Measurements from ENCODE around the gene KATNIP. TPM values are rescaled to one million over a fixed set of nuclear protein-coding genes. Genes with fewer than 3 reads are reported as not detected.
A peak's percentile ranks its signal among the peaks of the same experiment; 100 is the strongest.

Gene KATNIP
- total RNA-seq, 1 experiment from 2014 or later, result 13.0 TPM

DNA sequence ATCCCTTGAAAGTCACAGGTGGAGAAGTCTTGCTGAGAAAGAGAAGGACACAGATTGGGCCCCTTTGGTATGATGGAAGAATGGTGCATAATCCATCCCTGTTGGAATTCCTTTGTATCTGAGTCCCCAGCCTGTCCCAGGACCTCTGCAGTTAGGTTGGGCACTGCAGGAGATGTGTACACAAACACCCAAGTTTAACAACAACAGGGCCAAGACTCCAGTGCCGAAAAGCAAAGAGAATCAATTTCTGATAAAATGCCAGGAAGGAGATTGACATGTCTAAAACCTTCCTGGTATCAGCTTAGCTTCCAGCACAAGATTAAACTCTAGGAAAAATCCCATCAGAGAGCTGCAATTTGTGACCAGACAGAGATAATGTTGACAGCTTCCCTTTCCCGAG is 32.9 kb downstream of the KATNIP start:
- DNase-seq (ENCODE audit: low read depth), result no peak

DNA sequence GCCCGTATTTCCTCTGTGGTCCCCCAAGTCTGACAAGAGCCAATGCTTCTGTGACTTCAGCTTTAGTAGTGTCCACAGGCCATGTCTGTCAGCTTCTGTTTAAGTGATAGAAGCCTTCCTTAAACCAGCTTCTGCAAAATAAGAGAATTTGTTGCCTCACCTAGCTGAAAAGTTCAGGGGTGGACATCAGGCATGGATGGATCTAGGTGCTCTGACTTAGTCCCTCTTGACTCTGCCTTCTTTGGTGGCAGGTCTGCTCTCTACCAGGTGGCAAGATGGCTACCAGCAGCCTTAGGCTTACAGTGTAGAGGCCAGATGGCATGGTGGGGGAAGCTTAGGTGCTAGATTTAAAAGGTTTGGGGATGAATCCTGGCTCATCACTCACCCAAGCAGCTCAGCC is 33.7 kb downstream of the KATNIP start:
- DNase-seq (ENCODE audit: low read depth), result no peak

DNA sequence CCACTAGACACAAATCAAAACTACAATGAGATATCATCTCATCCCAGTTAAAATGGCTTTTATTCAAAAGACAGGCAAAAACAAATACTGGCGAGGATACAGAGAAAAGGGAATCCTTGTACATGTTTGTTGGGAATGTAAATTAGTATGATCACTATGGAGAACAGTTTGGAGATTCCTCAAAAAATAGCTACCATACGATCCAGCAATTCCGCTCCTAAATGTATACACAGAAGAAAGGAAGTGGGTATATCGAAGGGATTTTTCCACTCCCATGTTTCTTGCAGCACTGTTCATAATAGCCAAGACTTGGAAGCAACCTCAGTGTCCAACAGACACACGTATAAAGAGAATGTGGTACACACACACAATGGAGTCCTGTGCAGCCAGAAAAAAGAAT is 35.3 kb downstream of the KATNIP start:
- DNase-seq (ENCODE audit: low read depth), result no peak

DNA sequence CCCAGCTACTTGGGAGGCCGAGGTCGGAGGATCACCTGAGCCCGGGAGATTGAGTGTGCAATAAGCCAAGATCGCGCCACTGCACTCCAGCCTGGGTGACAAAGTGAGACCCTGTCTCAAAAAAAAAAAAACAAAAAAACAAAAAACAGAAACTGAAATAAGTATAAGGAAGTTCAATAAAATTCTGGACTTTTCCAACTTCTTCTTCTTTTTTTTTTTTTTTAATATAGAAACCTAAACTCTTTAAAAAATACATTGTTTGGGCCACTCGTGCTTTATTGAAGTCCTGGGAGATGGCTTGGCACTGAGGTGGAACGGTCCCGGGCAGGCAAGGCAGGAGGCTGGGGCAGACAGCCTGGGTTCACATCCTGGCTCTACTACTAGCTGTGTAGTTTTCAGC is 36.8 kb downstream of the KATNIP start:
- DNase-seq (ENCODE audit: low read depth), result no peak

DNA sequence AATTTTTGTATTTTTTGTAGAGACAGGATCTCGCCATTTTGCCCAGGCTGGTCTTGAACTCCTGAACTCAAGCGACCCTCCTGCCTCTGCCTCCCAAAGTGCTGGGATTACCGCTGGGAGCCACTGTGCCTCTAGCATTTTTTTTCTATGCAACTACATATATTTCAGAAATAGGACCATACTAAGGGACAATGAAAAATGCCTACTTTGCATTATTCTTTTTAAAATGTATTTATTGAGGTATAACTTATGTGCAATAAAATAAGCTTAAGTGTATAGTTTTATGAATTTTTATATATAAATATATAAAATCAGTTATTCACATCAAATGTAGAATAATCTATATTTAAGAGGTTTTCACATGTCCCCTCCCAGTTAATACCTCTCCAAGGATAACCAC is 38.1 kb downstream of the KATNIP start:
- DNase-seq (ENCODE audit: low read depth), result no peak

DNA sequence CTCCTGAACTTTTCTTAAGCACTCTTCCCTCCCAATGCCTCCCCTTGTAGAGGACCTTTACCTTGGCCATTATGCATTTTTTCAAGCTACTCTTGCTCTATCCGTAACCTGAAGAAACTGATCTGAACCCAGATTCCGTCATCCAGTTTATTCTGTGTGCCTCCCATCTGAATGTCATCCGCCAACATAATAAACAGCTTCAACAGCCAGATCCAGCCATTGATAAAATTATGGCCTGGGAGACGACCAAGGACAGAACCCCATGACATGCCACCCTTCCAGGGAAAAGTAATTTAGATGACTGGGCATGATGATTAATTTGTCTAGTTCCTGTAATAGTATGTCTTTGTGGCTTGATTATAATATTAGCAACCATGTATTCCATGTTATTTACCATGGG is 41.9 kb downstream of the KATNIP start:
- no peak for DNase-seq (ENCODE audit: low read depth)

DNA sequence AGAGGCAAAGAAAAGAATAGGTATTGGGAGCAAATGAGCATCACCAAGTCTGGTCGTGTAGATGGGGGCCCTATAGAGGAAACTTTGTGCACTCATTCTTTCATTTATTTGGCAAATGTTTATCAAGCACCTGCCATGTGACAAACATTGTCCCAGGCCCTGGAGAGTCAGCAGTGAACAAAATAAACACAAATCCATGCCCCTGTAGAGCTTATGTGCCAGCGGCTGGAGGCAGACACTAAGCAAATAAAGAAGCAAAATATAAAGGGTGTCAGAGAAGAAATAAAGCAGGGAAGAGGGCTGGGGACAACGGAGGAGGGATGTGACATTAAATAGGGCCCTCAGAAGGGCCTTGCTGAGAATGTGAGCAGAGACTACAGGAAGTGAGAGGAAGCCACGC is 45.5 kb downstream of the KATNIP start:
- no peak for DNase-seq (ENCODE audit: low read depth)

DNA sequence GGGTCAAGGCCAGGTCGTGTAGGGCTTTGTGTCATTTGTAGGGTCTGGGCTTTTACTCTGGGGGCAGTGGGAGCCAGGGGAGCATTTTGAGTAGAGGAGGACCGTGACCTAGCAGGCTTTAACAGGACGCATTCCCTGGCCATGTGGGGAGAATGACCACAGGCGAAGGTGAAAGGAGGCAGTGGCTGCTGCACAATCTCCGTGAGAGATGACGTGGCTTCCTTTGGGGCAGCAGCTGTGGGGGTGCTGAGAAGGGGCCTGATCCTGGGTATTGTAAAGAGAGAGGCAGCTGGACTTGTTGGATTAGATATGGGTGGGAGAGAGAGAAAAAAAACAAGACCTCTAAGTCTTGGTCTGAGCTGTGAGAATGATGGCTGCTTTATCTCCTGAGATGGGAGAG is 46.0 kb downstream of the KATNIP start:
- peak; percentile 22 for DNase-seq (ENCODE audit: low read depth)

DNA sequence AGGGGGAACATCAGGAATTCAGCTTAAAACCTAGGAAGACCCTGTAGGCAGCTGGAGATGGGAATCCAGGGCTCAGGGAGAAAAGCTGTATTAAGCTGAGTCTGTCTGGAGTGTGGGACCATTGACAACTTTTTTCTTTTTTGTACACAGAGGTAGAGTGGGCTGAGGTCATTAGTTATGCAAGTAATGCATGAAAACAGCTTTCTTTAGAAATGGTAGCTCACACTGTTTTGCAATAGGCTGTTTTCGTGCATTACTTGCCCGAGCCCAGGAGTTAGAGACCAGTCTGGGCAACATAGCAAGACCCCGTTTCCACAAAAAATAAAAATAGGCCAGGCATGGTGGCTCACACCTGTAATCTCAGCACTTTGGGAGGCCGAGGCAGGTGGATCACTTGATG is 46.5 kb downstream of the KATNIP start:
- no peak for DNase-seq (ENCODE audit: low read depth)

DNA sequence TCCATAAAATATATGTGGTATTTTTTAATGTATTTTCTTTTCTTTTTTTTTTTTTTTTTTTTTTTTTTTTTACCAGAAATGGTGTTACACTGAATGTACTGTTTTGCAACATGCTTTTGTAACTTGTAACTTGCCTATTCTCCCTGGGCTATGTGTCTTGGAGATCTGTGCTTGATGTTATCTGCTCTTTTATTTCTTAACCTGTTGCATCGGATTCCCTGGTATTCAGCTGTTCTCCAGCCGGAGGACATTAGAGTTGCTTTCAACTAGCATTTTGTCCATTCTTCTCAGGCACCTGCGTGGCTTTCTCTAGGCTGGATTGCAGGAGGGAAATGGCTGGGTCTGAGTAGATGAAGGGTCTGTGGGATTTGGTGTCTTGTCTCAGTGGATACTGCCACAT is 47.4 kb downstream of the KATNIP start:
- no peak for DNase-seq (ENCODE audit: low read depth)

DNA sequence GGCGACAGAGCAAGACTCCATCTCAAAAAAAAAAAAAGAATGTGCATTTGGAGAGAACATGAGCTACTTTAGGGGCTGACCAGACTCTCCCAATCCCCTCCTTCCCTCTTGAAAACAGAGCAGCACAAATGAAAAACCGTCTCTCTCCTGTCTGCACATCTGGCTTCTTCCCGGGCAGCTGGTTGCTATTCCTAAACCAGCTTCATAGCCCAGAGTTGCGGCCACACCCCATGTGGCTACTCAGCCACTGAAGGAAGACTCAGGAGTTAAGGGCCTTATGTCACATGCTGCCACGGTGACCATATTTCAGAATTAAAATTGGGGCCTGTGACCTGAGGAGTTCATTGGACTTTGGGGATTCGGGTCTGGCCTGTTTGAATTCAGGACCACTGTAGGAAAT is 48.3 kb downstream of the KATNIP start:
- DNase-seq (ENCODE audit: low read depth), result no peak

DNA sequence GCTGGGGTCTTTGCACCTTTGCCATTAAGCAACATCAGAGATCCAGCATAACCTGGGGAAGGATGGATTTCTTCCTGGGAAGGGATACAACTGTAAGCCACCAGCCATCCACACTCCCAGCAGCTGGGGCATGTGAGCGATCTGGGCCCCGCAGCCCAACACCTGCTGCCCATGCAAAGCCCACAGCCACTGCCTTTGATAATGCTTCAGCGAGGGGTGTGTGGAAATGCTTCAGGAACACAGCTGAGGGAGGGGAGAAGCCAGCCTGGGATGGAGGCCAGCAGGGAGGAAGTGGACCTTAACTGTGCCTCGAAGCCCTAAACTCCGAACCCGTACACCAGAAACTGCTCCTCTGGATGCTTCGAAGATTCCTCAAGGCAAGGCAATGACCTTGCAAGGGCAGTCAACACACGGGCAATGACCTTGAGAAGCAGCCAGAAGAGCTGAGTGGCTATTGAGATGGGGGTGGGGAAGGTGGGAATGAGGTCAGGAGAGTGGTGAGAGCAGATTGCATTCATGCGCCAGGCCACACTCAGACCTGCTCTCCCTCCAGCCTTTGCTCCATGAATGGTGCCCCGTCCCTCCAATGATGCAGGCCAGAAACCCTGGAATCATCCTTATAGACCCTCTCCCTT is 49.1 kb downstream of the KATNIP start:
- no peak for DNase-seq (ENCODE audit: low read depth)

DNA sequence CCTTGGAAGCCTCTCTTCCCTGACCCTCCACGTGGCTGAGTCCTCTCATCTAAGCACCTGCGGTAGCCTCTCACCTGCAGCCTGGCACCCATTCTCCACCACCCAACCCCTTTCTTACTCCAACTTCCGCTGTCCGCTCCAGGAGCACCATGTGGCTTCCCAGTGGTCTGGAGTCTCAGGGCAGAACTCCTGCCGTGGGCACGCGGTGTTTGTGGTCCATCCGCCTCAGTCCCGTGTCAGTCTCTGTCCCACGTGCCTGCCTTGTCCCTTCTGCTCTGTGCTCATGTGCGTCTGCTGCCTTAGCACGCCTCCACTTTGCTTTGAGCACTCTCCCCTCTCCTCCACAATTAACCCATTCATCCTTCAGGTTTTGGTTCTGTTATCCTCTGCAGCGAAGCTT is 49.7 kb downstream of the KATNIP start:
- no peak for DNase-seq (ENCODE audit: low read depth)

Other genes starting within 250 kb of the KATNIP start
- 21.0 and 21.8 TPM in 2 replicates for gene IL4R, start 236.2 kb upstream of the KATNIP start, total RNA-seq (2014; rRNA removed; shearing (Covaris generic))
- 0.67 and 0.80 TPM in 2 replicates for gene IL21R, start 148.0 kb upstream of the KATNIP start, total RNA-seq (2014; rRNA removed; shearing (Covaris generic))
- 55.7 and 65.0 TPM in 2 replicates for gene GTF3C1, start 231 bp upstream of the KATNIP start, total RNA-seq (2014; rRNA removed; shearing (Covaris generic))